Fibroblast of pulmonary artery (primary cell): Measurements from ENCODE around the gene ICAM2.

ENCODE experiments used
- DNase-seq: peaks from one replicate; pipeline ENCODE4 v3.0.0-alpha.2; 2010; ENCODE audit warnings: low read depth
- H3K4me3 ChIP-seq: replicated peaks from 2 replicates; pipeline ENCODE4 v1.5.1; 2011; ENCODE audit warnings: low read depth, mild to moderate bottlenecking, control low read depth, low read length, moderate library complexity
- CTCF ChIP-seq: IDR thresholded peaks from 2 replicates; pipeline ENCODE4 v1.5.1; 2011; ENCODE audit warnings: mild to moderate bottlenecking, control low read depth, low read length, inconsistent platforms; ENCODE audit errors: missing control alignments

Gene ICAM2

GRCh38 chr17:63973930-63974593, 46.4 kb downstream of the ICAM2 start:
- DNase-seq: no peak
- no peak overlapping the region for H3K4me3 ChIP-seq
- TF ChIP-seq CTCF: no peak

- no peak for DNase-seq
- no peak for TF ChIP-seq CTCF
- H3K4me3 ChIP-seq: no peak overlapping the region
Observed at GRCh38 chr17:63973247-63973646, 47.2 kb downstream of the ICAM2 start.

- no peak for DNase-seq
Observed at GRCh38 chr17:63972796-63973195, 47.6 kb downstream of the ICAM2 start, which contains the start of gene SCN4A. SCN4A (minus strand) TSS chr17:63972918; CDS start chr17:63972841, 77 bp downstream.

GRCh38 chr17:63969278-63969677, 51.2 kb downstream of the ICAM2 start:
- no peak overlapping the region for H3K4me3 ChIP-seq
- DNase-seq: no peak
- no peak for TF ChIP-seq CTCF

More at GRCh38 chr17:63972796-63973195, 47.6 kb downstream of the ICAM2 start, which contains the start of gene SCN4A:
- no peak within 1 kb of the TSS for H3K4me3 ChIP-seq
- no peak for TF ChIP-seq CTCF

- no peak for DNase-seq
- no peak for TF ChIP-seq CTCF
- H3K4me3 ChIP-seq: no peak overlapping the region
Observed at GRCh38 chr17:63967953-63968352, 52.5 kb downstream of the ICAM2 start.

GRCh38 chr17:63966646-63967264, 53.7 kb downstream of the ICAM2 start:
- DNase-seq: no peak
- TF ChIP-seq CTCF: no peak
- no peak overlapping the region for H3K4me3 ChIP-seq
